ENCODE measurements around the gene KCTD7. TPM values are rescaled to one million over a fixed set of nuclear protein-coding genes. Genes with fewer than 3 reads are reported as not detected.
"Not testable (repeated sequence)": the region's sequence is repeated elsewhere in the genome, so short reads cannot be mapped to it uniquely, and the experiment has no call there.

KCTD7 gene
- total RNA-seq, 1 experiment from 2014 or later, result 28.0 TPM

DNA sequence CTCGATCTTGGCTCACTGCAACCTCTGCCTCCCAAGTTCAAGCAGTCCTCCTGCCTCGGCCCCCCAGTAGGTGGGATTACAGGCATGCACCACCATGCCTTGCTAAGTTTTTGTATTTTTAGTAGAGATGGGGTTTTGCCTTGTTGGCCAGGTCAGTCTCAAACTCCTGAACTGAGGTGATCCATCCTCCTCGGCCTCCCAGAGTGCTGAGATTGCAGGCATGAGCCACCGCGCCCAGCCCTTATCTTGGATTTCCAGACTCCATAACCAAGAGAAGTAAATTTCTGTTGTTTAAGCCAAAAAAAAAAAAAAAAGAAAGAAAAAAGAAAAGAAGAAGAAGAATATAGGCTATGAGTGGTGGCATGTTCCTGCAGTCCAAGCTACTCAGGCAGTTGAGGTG is 58.5 kb downstream of the KCTD7 start:
- H3K36me3 ChIP-seq (ENCODE audit: control insufficient read depth, insufficient read depth, low read length), result no peaks in the 10 kb centered on the region
- no peak for TF ChIP-seq TCF7L2 (IDR thresholded peaks at IDR 0.05; ENCODE audit: low read depth, low read length)
- TF ChIP-seq, protein P1, sequence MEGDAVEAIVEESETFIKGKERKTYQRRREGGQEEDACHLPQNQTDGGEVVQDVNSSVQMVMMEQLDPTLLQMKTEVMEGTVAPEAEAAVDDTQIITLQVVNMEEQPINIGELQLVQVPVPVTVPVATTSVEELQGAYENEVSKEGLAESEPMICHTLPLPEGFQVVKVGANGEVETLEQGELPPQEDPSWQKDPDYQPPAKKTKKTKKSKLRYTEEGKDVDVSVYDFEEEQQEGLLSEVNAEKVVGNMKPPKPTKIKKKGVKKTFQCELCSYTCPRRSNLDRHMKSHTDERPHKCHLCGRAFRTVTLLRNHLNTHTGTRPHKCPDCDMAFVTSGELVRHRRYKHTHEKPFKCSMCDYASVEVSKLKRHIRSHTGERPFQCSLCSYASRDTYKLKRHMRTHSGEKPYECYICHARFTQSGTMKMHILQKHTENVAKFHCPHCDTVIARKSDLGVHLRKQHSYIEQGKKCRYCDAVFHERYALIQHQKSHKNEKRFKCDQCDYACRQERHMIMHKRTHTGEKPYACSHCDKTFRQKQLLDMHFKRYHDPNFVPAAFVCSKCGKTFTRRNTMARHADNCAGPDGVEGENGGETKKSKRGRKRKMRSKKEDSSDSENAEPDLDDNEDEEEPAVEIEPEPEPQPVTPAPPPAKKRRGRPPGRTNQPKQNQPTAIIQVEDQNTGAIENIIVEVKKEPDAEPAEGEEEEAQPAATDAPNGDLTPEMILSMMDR (IDR thresholded peaks at IDR 0.05), result no peak
- no peak for TF ChIP-seq POLR2AphosphoS5 (IDR thresholded peaks at IDR 0.05; ENCODE audit: low read depth, low read length)
- TF ChIP-seq SIN3A (IDR thresholded peaks at IDR 0.05; ENCODE audit: borderline replicate concordance, insufficient read depth, low read depth, low read length), result no peak
- TF ChIP-seq, protein P2, sequence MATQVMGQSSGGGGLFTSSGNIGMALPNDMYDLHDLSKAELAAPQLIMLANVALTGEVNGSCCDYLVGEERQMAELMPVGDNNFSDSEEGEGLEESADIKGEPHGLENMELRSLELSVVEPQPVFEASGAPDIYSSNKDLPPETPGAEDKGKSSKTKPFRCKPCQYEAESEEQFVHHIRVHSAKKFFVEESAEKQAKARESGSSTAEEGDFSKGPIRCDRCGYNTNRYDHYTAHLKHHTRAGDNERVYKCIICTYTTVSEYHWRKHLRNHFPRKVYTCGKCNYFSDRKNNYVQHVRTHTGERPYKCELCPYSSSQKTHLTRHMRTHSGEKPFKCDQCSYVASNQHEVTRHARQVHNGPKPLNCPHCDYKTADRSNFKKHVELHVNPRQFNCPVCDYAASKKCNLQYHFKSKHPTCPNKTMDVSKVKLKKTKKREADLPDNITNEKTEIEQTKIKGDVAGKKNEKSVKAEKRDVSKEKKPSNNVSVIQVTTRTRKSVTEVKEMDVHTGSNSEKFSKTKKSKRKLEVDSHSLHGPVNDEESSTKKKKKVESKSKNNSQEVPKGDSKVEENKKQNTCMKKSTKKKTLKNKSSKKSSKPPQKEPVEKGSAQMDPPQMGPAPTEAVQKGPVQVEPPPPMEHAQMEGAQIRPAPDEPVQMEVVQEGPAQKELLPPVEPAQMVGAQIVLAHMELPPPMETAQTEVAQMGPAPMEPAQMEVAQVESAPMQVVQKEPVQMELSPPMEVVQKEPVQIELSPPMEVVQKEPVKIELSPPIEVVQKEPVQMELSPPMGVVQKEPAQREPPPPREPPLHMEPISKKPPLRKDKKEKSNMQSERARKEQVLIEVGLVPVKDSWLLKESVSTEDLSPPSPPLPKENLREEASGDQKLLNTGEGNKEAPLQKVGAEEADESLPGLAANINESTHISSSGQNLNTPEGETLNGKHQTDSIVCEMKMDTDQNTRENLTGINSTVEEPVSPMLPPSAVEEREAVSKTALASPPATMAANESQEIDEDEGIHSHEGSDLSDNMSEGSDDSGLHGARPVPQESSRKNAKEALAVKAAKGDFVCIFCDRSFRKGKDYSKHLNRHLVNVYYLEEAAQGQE (IDR thresholded peaks at IDR 0.05; ENCODE audit: insufficient read depth in 1 of 2, low read depth in 2 of 2, low read length in 1 of 2), result no peak
- H3K27me3 ChIP-seq (ENCODE audit: control insufficient read depth, insufficient read depth, low read length), result no peaks in the 10 kb centered on the region
- intact Hi-C loops (cut with micrococcal nuclease; ENCODE audit: unreplicated experiment), result no loop called here
- CTCF ChIA-PET, result interaction anchor here (0.7 kb wide), 1 partner anchor 738 kb away, joined by 8 read pairs; no protein-coding TSS in a partner anchor
- no peak overlapping the region for H3K4me3 ChIP-seq (ENCODE audit: low read depth in 2 of 2, low read length in 2 of 2)
- POLR2A ChIA-PET, result interaction anchor here (0.5 kb wide), 1 partner anchor 25 kb away, joined by 3 read pairs; no protein-coding TSS in a partner anchor
- in situ Hi-C loops (cut with HindIII; ENCODE audit: low pct_unique_long_range_greater_than_20kb, low sequenced_read_pairs), result no loop called here
- BruUV-seq (replicated peaks), result no TSS peak
- DNase-seq (ENCODE audit: low read depth, low spot score), result no peak
- H3K9me3 ChIP-seq (ENCODE audit: control insufficient read depth, insufficient read depth, low read depth, low read length), result no peaks in the 10 kb centered on the region
- no peak overlapping the region for H3K27ac ChIP-seq (ENCODE audit: low read length)
- H3K4me1 ChIP-seq (ENCODE audit: control insufficient read depth, insufficient read depth, low read length), result peaks cover 17% of the 10 kb centered on the region
- no peak for ATAC-seq

DNA sequence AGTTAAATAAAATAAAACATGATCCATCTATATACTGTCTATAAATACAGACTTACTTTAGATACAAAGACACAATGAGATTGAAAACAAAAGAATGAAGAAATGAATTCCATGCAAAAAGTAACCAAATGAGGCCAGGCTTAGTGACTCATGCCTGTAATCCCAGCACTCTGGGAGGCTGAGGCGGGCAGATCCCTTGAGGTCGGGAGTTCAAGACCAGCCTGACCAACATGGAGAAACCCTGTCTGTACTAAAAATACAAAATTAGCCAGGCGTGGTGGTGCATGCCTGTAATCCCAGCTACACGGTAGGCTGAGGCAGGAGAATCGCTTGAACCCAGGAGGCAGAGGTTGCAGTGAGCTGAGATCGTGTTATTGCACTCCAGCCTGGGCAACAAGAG is 59.0 kb downstream of the KCTD7 start:
- DNase-seq (ENCODE audit: low read depth, low spot score), result not testable (repeated sequence)
- POLR2A ChIA-PET, result interaction anchor here (0.5 kb wide), 1 partner anchor 25 kb away, joined by 3 read pairs; no protein-coding TSS in a partner anchor

DNA sequence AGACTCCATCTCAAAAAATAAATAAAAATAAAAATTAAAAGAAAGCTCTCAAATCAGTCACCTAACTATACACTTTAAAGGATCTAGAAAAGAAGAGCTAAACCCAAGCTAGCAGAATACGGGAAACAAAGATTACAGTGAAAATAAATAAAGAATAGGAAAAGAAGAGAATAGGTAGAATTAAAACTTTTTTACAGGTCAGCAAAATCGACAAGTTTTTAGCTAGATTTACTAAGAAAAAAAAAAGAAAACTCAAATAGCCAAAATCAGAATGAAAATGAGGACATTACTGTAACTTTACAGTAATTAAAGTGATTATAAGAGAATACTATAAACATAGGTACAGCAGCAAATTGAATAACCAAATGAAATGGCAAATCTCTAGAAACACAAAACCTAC is 60.4 kb downstream of the KCTD7 start:
- ChIA-PET CTCF (no interaction called here), POLR2A (interaction anchor here (0.6 kb wide), 1 partner anchor 329 kb away, joined by 3 read pairs; no protein-coding TSS in a partner anchor)
- no peak overlapping the region for H3K4me3 ChIP-seq (ENCODE audit: low read depth in 2 of 2, low read length in 2 of 2)
- peaks cover 15% of the 10 kb centered on the region for H3K4me1 ChIP-seq (ENCODE audit: control insufficient read depth, insufficient read depth, low read length)
- no TSS peak for BruUV-seq (replicated peaks)
- no peaks in the 10 kb centered on the region for H3K9me3 ChIP-seq (ENCODE audit: control insufficient read depth, insufficient read depth, low read depth, low read length)
- in situ Hi-C loops (cut with HindIII; ENCODE audit: low pct_unique_long_range_greater_than_20kb, low sequenced_read_pairs), result no loop called here
- H3K36me3 ChIP-seq (ENCODE audit: control insufficient read depth, insufficient read depth, low read length), result no peaks in the 10 kb centered on the region
- no peak for ATAC-seq
- intact Hi-C loops (cut with micrococcal nuclease; ENCODE audit: unreplicated experiment), result no loop called here
- DNase-seq (ENCODE audit: low read depth, low spot score), result no peak
- no peaks in the 10 kb centered on the region for H3K27me3 ChIP-seq (ENCODE audit: control insufficient read depth, insufficient read depth, low read length)
- TF ChIP-seq, protein P2 (IDR thresholded peaks at IDR 0.05; ENCODE audit: insufficient read depth in 1 of 2, low read depth in 2 of 2, low read length in 1 of 2), result no peak
- TF ChIP-seq TCF7L2 (IDR thresholded peaks at IDR 0.05; ENCODE audit: low read depth, low read length), result no peak
- no peak for TF ChIP-seq SIN3A (IDR thresholded peaks at IDR 0.05; ENCODE audit: borderline replicate concordance, insufficient read depth, low read depth, low read length)
- no peak for TF ChIP-seq POLR2AphosphoS5 (IDR thresholded peaks at IDR 0.05; ENCODE audit: low read depth, low read length)
- TF ChIP-seq, protein P1 (IDR thresholded peaks at IDR 0.05), result no peak
- no peak overlapping the region for H3K27ac ChIP-seq (ENCODE audit: low read length)

More for the DNA sequence above, 59.0 kb downstream of the KCTD7 start:
- BruUV-seq (replicated peaks); H3K4me3 ChIP-seq (ENCODE audit: low read depth in 2 of 2, low read length in 2 of 2); H3K27ac ChIP-seq (ENCODE audit: low read length); H3K9me3 ChIP-seq (ENCODE audit: control insufficient read depth, insufficient read depth, low read depth, low read length); H3K36me3 ChIP-seq (ENCODE audit: control insufficient read depth, insufficient read depth, low read length); in situ Hi-C loops (cut with HindIII; ENCODE audit: low pct_unique_long_range_greater_than_20kb, low sequenced_read_pairs); ATAC-seq; intact Hi-C loops (cut with micrococcal nuclease; ENCODE audit: unreplicated experiment); H3K27me3 ChIP-seq (ENCODE audit: control insufficient read depth, insufficient read depth, low read length): not testable (repeated sequence)
- H3K4me1 ChIP-seq (ENCODE audit: control insufficient read depth, insufficient read depth, low read length), result peaks cover 17% of the 10 kb centered on the region
- CTCF ChIA-PET, result interaction anchor here (0.7 kb wide), 1 partner anchor 738 kb away, joined by 8 read pairs; no protein-coding TSS in a partner anchor

Measured in Panc1 (cell line).